GM21528 (cell line): ENCODE data around the gene UNC50.
"Not testable (repeated sequence)": the region's sequence is repeated elsewhere in the genome, so short reads cannot be mapped to it uniquely, and the experiment has no call there.

ENCODE experiments used
- ATAC-seq: cut with Tn5 transposase; IDR thresholded peaks from one replicate; pipeline ENCODE4 v1.9.1; 2021; ENCODE audit warnings: mild to moderate bottlenecking, moderate library complexity; ENCODE audit not compliant: unreplicated experiment, low FRiP score

Gene UNC50

GRCh38 chr2:98658816-98659490, 50.6 kb downstream of the UNC50 start:
- no peak for ATAC-seq

GRCh38 chr2:98659491-98659840, 51.1 kb downstream of the UNC50 start:
- not testable (repeated sequence) for ATAC-seq

- ATAC-seq = no peak
Measured at GRCh38 chr2:98663511-98664090, 55.2 kb downstream of the UNC50 start.

GRCh38 chr2:98664323-98664722, 55.9 kb downstream of the UNC50 start:
- no peak for ATAC-seq

- no peak for ATAC-seq
Measured at GRCh38 chr2:98665677-98666076, 57.3 kb downstream of the UNC50 start.
